GM18508 (cell line): ENCODE results near the gene RAVER2.
"Not testable (repeated sequence)": the region's sequence is repeated elsewhere in the genome, so short reads cannot be mapped to it uniquely, and the experiment has no call there.

ENCODE experiments used
- ATAC-seq: cut with Tn5 transposase; IDR thresholded peaks from one replicate; pipeline ENCODE4 v1.9.1; 2021; ENCODE audit warnings: moderate number of reproducible peaks; ENCODE audit not compliant: insufficient read depth, unreplicated experiment

RAVER2 gene

GRCh38 chr1:64744492-64745180 is at the start of gene RAVER2:
TSS of gene RAVER2 (plus strand) at chr1:64745075. CDS start at chr1:64745173, 98 bp downstream.
- no peak for ATAC-seq

- ATAC-seq, result no peak
Observed at GRCh38 chr1:64696879-64697278, 48.0 kb upstream of the RAVER2 start.

- no peak for ATAC-seq
Observed at GRCh38 chr1:64699327-64699726, 45.5 kb upstream of the RAVER2 start.

GRCh38 chr1:64701071-64701470 is 43.8 kb upstream of the RAVER2 start:
- ATAC-seq, result no peak

- ATAC-seq, result no peak
Observed at GRCh38 chr1:64701886-64702285, 43.0 kb upstream of the RAVER2 start.

GRCh38 chr1:64702670-64703069 is 42.2 kb upstream of the RAVER2 start:
- not testable (repeated sequence) for ATAC-seq

- no peak for ATAC-seq
Observed at GRCh38 chr1:64703600-64703999, 41.3 kb upstream of the RAVER2 start.

GRCh38 chr1:64705591-64705990 is 39.3 kb upstream of the RAVER2 start:
- no peak for ATAC-seq

- ATAC-seq, result no peak
Observed at GRCh38 chr1:64711266-64711665, 33.6 kb upstream of the RAVER2 start.

- no peak for ATAC-seq
Observed at GRCh38 chr1:64712049-64712448, 32.8 kb upstream of the RAVER2 start.

GRCh38 chr1:64715186-64715585 is 29.7 kb upstream of the RAVER2 start:
- ATAC-seq, result no peak

GRCh38 chr1:64721135-64721534 is 23.7 kb upstream of the RAVER2 start:
- ATAC-seq, result no peak

- ATAC-seq, result no peak
Observed at GRCh38 chr1:64721576-64722145, 23.2 kb upstream of the RAVER2 start.

- no peak for ATAC-seq
Observed at GRCh38 chr1:64727861-64728260, 17.0 kb upstream of the RAVER2 start.

- ATAC-seq, result no peak
Observed at GRCh38 chr1:64733581-64734286, 11.1 kb upstream of the RAVER2 start.

GRCh38 chr1:64734287-64734652 is 10.6 kb upstream of the RAVER2 start:
- ATAC-seq, result no peak

- not testable (repeated sequence) for ATAC-seq
Observed at GRCh38 chr1:64740687-64741086, 4.2 kb upstream of the RAVER2 start.

- no peak for ATAC-seq
Observed at GRCh38 chr1:64743954-64744491, 852 bp upstream of the RAVER2 start.

- ATAC-seq, result no peak
Observed at GRCh38 chr1:64745181-64745985, 508 bp downstream of the RAVER2 start.
